K562 (cell line): ENCODE measurements around the gene NADSYN1. TPM values are rescaled to one million over a fixed set of nuclear protein-coding genes. Genes with fewer than 3 reads are reported as not detected.

Experiments
- ATAC-seq: fragments of 200-7000 bp; cut with Tn5 transposase; 3 replicates; pipeline ENCODE4 v1.9.1; 2020; ENCODE audit warnings: moderate library complexity
- BruUV-seq: library from RNA; stranded (reverse); fragments of 400-500 nt; replicated peaks from 2 replicates; lab custom pipeline; 2021; lab: Mats Ljungman, UMichigan
- CTCF ChIA-PET: fragments of 300-600 bp; formaldehyde crosslinking; extraction: SDS; loops from one replicate; lab custom pipeline; 2021; ENCODE audit warnings: low intra/inter-chr PET ratio; lab: Yijun Ruan, JAX
- POLR2A ChIA-PET: fragments of 300-600, 350-650 bp; sonication (Branson Sonifier 250); formaldehyde crosslinking; extraction: SDS; loops from one replicate; lab custom pipeline; 2021; ENCODE audit warnings: antibody characterized with exemption, inconsistent platforms; lab: Yijun Ruan, JAX
- DNase-seq, 4 experiments: peaks; one replicate each; pipeline versions ENCODE4 v3.0.0 to v3.0.0-alpha.2; 2011 to 2018; ENCODE audit warnings: low spot score in 3 of 4, mixed read lengths in 3 of 4; ENCODE audit errors: extremely low read depth in 1 of 4
- FAIRE-seq: peaks from 2 replicates; lab custom pipeline; 2011; peaks lifted over from hg19 to GRCh38; lab: Jason Lieb, UNC
- H2AFZ ChIP-seq: 2 replicates; pipeline ENCODE4 v1.6.0; 2011; ENCODE audit warnings: low read depth, low read length, control low read depth, inconsistent platforms
- H3K27ac ChIP-seq: fragments of 200-600 bp; 3 replicates; pipeline ENCODE4 v1.8.0; 2011; ENCODE audit warnings: low read depth, mild to moderate bottlenecking, control low read depth, inconsistent platforms, low read length, moderate library complexity, mixed read lengths; ENCODE audit errors: extremely low read depth
- H3K27me3 ChIP-seq, 2 experiments: fragments of 300-600 bp in 1 of 2; 2 replicates in 1 of 2; 3 replicates in 1 of 2; pipeline versions ENCODE4 v1.6.0 to v1.8.0; 2011; ENCODE audit warnings: inconsistent platforms in 2 of 2, low read length in 2 of 2, mild to moderate bottlenecking in 1 of 2, mixed read lengths in 1 of 2, moderate library complexity in 1 of 2; ENCODE audit not compliant: control insufficient read depth in 2 of 2, insufficient read depth in 2 of 2
- H3K36me3 ChIP-seq: fragments of 300-600 bp; 3 replicates; pipeline ENCODE4 v1.8.0; 2011; ENCODE audit warnings: mild to moderate bottlenecking, low read length, inconsistent platforms; ENCODE audit not compliant: control insufficient read depth, insufficient read depth
- H3K4me1 ChIP-seq, 2 experiments: fragments of 200-600 bp in 1 of 2; replicated peaks in 1 of 2; 2 replicates in 1 of 2; 3 replicates in 1 of 2; pipeline versions ENCODE4 v1.5.1 to v1.8.0; 2011; ENCODE audit warnings: inconsistent platforms in 2 of 2, low read length in 2 of 2, mild to moderate bottlenecking in 1 of 2, mixed read lengths in 1 of 2, moderate library complexity in 1 of 2; ENCODE audit not compliant: control insufficient read depth in 2 of 2, insufficient read depth in 2 of 2
- H3K4me2 ChIP-seq: 2 replicates; pipeline ENCODE4 v1.6.1; 2011; ENCODE audit warnings: low read length, control low read depth, inconsistent platforms, mixed read lengths; ENCODE audit not compliant: insufficient read depth
- H3K4me3 ChIP-seq: fragments of 200-600 bp; sonication (generic), shearing (Covaris generic); 2 replicates; pipeline ENCODE4 v1.5.1; 2016; ENCODE audit warnings: control low read depth, inconsistent platforms
- H3K79me2 ChIP-seq: fragments of 200-600 bp; 3 replicates; pipeline ENCODE4 v1.8.0; 2011; ENCODE audit warnings: low read length, inconsistent platforms; ENCODE audit not compliant: control insufficient read depth, insufficient read depth
- H3K9ac ChIP-seq, 2 experiments: 2 replicates each; pipeline versions ENCODE4 v1.6.0 to v1.6.1; 2011; ENCODE audit warnings: low read depth in 2 of 2, low read length in 2 of 2, control low read depth in 1 of 2, inconsistent platforms in 1 of 2, mild to moderate bottlenecking in 1 of 2, mixed read lengths in 1 of 2; ENCODE audit not compliant: insufficient read depth in 1 of 2
- H3K9me1 ChIP-seq: one replicate; pipeline ENCODE4 v1.6.0; 2011; ENCODE audit warnings: inconsistent platforms, mild to moderate bottlenecking, low read length, moderate library complexity; ENCODE audit not compliant: control insufficient read depth, insufficient read depth
- H3K9me3 ChIP-seq: replicated peaks from 2 replicates; pipeline ENCODE4 v1.5.1; 2011; ENCODE audit warnings: low read depth, low read length, inconsistent platforms; ENCODE audit not compliant: control insufficient read depth, insufficient read depth
- H4K20me1 ChIP-seq: replicated peaks from 2 replicates; pipeline ENCODE4 v1.6.1; 2011; ENCODE audit warnings: low read length, inconsistent platforms, mixed read lengths; ENCODE audit not compliant: control insufficient read depth, insufficient read depth
- FOXJ2 ChIP-seq: fragments of 200-800 bp; sonication (Bioruptor generic); IDR thresholded peaks from 2 replicates; pipeline ENCODE4 v1.6.1; 2016; ENCODE audit warnings: missing genetic modification characterization, missing compliant biosample characterization
- FOXJ3 ChIP-seq: sonication (generic); formaldehyde crosslinking; IDR thresholded peaks from 2 replicates; pipeline ENCODE4 v1.4.0; 2020; ENCODE audit warnings: mild to moderate bottlenecking, missing genetic modification reagents
- NR2C1 ChIP-seq, 2 experiments: fragments of 450-650 bp; IDR thresholded peaks; 2 replicates each; pipeline ENCODE4 v1.6.1; 2017; ENCODE audit warnings: mild to moderate bottlenecking in 2 of 2, antibody characterized with exemption in 1 of 2, inconsistent platforms in 1 of 2, missing compliant biosample characterization in 1 of 2, missing genetic modification characterization in 1 of 2
- ZNF76 ChIP-seq: fragments of 250-450 bp; sonication (Bioruptor Pico); IDR thresholded peaks from 2 replicates; pipeline ENCODE4 v1.4.0; 2020; ENCODE audit warnings: mild to moderate bottlenecking, moderate library complexity, borderline replicate concordance
- WGBS: fragments of 100-300 bp; shearing (Covaris generic); methylation state at CpG from one replicate; pipeline ENCODE4 v1.1.6; 2016; ENCODE audit warnings: low coverage, mixed read lengths; ENCODE audit not compliant: insufficient coverage; ENCODE audit errors: missing lambda C conversion rate; 5-methylcytosine and 5-hydroxymethylcytosine counted together
- in situ Hi-C: fragments of 300-500 bp; cut with MboI; formaldehyde crosslinking; loops from 4 replicates; pipeline ENCODE4 v1.15.0; 2018; ENCODE audit warnings: inconsistent platforms, mixed read lengths
- intact Hi-C: fragments of 100-400 bp; cut with micrococcal nuclease; formaldehyde crosslinking; loops from 2 replicates; pipeline ENCODE4 v1.14.2; 2022
- polyA plus RNA-seq, 8 experiments: library from polyadenylated mRNA; depleted of rRNA in 4 of 8; stranded (reverse) in 5 of 8; unstranded in 3 of 8; fragments of >200 nt; fragmentation: Nextera tagmentation in 2 of 8; fragmentation: Illumina TruSeq in 1 of 8; extraction: Ambion mirVana in 2 of 8; extraction: Trizol in 1 of 8; gene quantifications; 2 replicates each; pipeline versions ENCODE4 v1.2.1 to v1.2.3, GENCODE V29; 2011 to 2014; ENCODE audit warnings: inconsistent platforms in 1 of 8, missing spikeins in 1 of 8
- total RNA-seq, 7 experiments: library from RNA; depleted of rRNA in 6 of 7; stranded (reverse); fragments of >200 nt in 6 of 7; fragmentation: Illumina TruSeq in 2 of 7; extraction: Trizol in 2 of 7; gene quantifications; 2 replicates each; pipeline versions ENCODE4 v1.2.1 to v1.2.3, GENCODE V29; 2011 to 2021; ENCODE audit warnings: low replicate concordance in 1 of 7
- TF ChIP-seq, protein P1 (sequence below): fragments of 200-800 bp; sonication (Bioruptor generic); IDR thresholded peaks from 2 replicates; pipeline ENCODE4 v1.6.1; 2017; ENCODE audit warnings: missing genetic modification characterization, missing compliant biosample characterization

The NADSYN1 gene
- total and polyA plus RNA-seq, 9 of the 15 experiments (the other 6 are each of a cell fraction or from before 2014, with no cell fraction given), result 12.7 to 57.3 (median 42.1) TPM

DNA sequence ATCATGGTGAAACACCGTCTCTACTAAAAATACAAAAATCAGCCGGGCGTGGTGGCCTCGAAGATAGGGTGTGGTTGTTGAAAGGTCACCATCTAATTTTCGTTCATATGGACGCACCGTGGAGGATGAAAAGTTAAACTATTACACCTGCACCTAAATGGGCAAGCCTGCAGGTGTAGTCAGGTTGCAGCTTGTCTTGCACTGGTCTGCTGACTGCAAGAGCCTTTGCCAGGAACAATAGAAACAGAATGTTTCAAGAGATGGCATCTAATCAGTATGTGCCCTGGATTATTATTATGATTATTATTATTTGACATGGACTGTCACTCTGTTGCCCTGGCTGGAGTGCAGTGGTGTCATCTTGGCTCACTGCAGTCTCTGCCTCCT, 908 bp downstream of the NADSYN1 start:
- 4% methylated on average over 6 of the region's 7 CpGs for WGBS
- Histone ChIP-seq H3K27me3 (no peaks in the 10 kb centered on the region), H3K9me1 (peaks cover 3% of the 10 kb centered on the region), H3K9ac (peak overlapping the region; percentile 72 to 95; a peak in 3 of 4 replicates), H3K4me1 (peaks cover 7 to 28% of the 10 kb centered on the region in 2 experiments; a peak in 4 of 5 replicates), H3K27ac (no peak overlapping the region), H3K4me3 (peak overlapping the region; percentile 92), H3K36me3 (peaks cover 48% of the 10 kb centered on the region), H2AFZ (peak overlapping the region; percentile 77; the same call in 1 of the 2 replicates), H3K9me3 (no peaks in the 10 kb centered on the region), H4K20me1 (no peaks in the 10 kb centered on the region), H3K79me2 (peaks cover 48% of the 10 kb centered on the region), H3K4me2 (peak overlapping the region; percentile 85)
- intact Hi-C loops (no loop called here), in situ Hi-C loops (no loop called here)
- POLR2A ChIA-PET, result interaction anchor here (0.6 kb wide), 1 partner anchor 26 kb away, joined by 3 read pairs; no protein-coding TSS in a partner anchor
- TF ChIP-seq NR2C1 (IDR thresholded peaks at IDR 0.05) (0 out of 2 replicates have a peak, but pooled peaks have one; percentile 20), NR2C1 (tag; IDR thresholded peaks at IDR 0.05) (no peak), FOXJ2 (tag) (no peak), ZNF76 (CRISPR knock-in tag) (no peak), FOXJ3 (CRISPR knock-in tag) (no peak)
- TF ChIP-seq, protein P1, sequence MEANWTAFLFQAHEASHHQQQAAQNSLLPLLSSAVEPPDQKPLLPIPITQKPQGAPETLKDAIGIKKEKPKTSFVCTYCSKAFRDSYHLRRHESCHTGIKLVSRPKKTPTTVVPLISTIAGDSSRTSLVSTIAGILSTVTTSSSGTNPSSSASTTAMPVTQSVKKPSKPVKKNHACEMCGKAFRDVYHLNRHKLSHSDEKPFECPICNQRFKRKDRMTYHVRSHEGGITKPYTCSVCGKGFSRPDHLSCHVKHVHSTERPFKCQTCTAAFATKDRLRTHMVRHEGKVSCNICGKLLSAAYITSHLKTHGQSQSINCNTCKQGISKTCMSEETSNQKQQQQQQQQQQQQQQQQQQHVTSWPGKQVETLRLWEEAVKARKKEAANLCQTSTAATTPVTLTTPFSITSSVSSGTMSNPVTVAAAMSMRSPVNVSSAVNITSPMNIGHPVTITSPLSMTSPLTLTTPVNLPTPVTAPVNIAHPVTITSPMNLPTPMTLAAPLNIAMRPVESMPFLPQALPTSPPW (CRISPR knock-in tag), result peak; percentile 3
- ATAC-seq (no peak), DNase-seq (no peak), FAIRE-seq (no peak)
- CTCF ChIA-PET, result no interaction called here
- BruUV-seq, result no TSS peak
